NCI-H2196 (cell line): Measurements from ENCODE around the gene ISYNA1.

Source experiments
- DNase-seq: peaks from one replicate; lab custom pipeline; 2025; ENCODE audit not compliant: unreplicated experiment; lab: John Stamatoyannopoulos, UW

Gene ISYNA1

GRCh38 chr19:18437491-18438330 is at the start of gene ISYNA1:
TSS of gene ISYNA1 (minus strand) at chr19:18438133. CDS start at chr19:18437979, 154 bp downstream.
- DNase-seq = peak; percentile 65

GRCh38 chr19:18486746-18487145 is 48.8 kb upstream of the ISYNA1 start:
- no peak for DNase-seq

DNA sequence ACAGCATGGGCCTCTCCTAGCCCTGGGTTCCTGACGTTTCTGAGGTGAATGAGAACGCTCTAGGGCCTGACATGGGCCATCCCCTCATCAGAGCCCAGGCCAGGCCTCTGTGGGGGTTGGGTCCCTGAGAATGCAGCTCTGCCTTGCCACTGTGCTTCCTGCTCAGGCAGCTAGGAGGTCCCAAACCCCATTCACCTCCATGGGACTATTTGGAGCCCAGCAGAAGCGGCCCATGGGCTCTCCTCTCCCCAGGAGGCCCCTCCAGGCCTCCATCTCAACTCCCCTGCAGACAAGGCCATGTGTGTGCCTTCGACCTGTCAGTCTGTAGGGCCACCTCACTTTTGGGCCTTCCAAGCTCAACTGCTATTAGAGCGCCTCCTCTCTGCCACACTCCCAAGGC is 47.1 kb upstream of the ISYNA1 start:
- no peak for DNase-seq

- DNase-seq = peak; percentile 51
These were observed 45.4 kb upstream of the ISYNA1 start for GRCh38 chr19:18483119-18483890.

DNA sequence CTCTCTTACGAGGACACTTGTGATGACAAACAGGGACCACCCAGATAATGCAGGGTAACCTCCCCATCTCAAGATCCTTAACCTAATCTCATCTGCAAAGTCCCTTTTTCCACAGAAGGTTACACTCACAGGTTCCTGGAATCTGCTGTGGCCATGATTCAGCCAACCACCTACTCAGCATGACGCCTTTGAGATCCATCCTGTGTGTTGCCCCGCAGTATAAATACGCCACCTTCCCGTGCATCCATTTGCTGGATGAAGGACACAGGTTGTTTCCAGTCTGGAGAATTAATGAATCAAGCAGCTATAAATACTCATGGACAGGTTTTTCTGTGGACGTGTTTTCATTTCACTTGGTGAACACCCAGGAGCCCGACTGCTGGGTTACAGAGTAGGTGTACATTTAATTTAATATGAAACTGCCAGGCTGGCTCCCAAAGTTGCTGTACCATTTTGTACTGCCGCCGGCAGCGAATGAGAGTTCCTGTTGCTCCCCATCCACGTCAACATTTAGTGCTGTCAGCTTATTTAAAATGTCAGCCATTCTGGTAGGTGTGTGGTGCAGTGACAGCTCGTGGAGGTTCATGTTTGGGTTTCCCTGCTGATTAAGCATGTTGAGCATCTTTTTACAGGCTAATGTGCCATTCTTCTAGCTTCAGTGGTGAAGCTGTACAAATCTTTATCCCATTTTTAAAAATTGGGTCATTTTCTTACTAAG is 43.7 kb upstream of the ISYNA1 start:
- no peak for DNase-seq

- DNase-seq = peak; percentile 51
These were observed 42.2 kb upstream of the ISYNA1 start for GRCh38 chr19:18480006-18480691.

- DNase-seq = no peak
These were observed 40.8 kb upstream of the ISYNA1 start for GRCh38 chr19:18478545-18479311.

- DNase-seq = no peak
These were observed 40.0 kb upstream of the ISYNA1 start for GRCh38 chr19:18477974-18478373.

GRCh38 chr19:18477042-18477779 is 39.3 kb upstream of the ISYNA1 start:
- DNase-seq = no peak

DNA sequence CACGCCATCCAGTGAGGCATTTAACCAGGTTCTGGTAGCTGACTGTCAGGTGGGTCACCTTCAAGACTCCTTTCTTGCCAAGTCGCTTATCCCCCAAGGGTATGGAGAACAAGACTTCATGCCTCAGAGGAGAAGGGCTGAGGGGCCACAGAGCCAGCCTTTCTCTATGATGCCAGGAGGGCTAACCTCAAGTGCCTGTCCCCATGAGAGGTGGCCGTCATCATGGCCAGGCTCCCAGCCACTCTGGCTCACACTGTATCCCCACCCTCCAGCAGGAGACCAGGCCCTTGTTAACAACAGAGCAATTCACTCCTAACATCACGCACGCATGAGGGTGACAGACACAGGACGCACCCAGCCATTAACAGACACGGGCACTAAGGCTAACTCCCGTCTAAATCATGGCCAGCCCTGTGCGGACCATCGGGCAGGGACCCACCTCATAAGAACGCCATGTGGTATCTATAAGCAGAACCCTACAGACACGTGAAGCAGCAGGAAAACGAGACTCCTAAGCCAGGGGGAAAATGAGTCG is 38.6 kb upstream of the ISYNA1 start:
- DNase-seq = no peak

DNA sequence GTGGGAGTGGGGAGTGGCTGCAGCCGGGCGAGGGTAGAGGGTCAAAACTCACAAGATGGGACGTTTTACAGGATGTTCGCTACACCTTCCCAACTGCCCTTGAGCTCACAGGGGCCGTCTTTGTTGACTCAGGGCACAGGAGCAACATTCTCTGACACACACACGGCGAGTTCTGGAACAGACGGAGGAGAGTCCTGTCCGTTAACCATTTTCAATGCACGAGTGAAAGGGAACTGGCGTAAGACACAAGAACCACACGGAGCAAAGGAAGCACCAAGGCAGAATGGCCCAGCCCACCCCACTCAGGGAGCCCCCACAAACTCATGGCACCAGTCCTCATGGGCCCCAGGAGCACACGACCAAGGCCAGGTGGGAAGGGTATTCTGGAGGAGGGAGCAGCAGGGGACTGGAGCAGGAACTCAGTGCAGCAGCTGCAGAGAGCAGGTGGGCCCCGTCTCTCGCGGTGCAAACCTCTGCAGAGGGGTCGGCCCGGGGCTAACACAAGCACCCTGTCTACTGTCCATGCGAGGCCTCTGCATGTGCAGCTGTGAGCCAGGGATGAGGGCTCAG is 37.9 kb upstream of the ISYNA1 start:
- DNase-seq = no peak

GRCh38 chr19:18475004-18475453 is 37.1 kb upstream of the ISYNA1 start:
- DNase-seq = no peak

DNA sequence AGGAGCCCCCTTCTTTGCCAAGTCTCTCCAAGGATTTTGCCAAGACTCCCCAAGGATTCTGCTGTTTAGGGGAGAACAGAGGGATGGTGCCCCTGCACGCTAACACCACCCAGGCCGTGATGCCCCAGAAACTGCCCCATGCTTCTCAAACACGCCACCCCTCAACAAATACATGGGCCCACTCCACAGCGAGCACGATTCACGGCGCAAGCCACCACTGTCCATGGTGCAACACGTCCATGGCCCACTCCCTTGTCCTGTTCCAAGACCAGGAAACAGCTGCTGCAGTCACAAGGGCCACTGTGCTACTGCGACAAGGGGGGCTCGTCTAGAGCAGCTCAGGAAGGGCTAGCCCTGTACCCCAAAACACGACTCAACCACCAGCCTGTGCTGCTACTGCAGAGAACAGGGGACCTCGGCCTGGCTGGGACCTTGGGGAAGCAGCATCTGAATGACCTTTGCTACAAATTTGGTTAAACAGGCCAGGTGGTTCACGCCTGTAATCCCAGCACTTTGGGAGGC is 36.5 kb upstream of the ISYNA1 start:
- DNase-seq = no peak

- no peak for DNase-seq
These were observed 35.8 kb upstream of the ISYNA1 start for GRCh38 chr19:18473706-18474087.

DNA sequence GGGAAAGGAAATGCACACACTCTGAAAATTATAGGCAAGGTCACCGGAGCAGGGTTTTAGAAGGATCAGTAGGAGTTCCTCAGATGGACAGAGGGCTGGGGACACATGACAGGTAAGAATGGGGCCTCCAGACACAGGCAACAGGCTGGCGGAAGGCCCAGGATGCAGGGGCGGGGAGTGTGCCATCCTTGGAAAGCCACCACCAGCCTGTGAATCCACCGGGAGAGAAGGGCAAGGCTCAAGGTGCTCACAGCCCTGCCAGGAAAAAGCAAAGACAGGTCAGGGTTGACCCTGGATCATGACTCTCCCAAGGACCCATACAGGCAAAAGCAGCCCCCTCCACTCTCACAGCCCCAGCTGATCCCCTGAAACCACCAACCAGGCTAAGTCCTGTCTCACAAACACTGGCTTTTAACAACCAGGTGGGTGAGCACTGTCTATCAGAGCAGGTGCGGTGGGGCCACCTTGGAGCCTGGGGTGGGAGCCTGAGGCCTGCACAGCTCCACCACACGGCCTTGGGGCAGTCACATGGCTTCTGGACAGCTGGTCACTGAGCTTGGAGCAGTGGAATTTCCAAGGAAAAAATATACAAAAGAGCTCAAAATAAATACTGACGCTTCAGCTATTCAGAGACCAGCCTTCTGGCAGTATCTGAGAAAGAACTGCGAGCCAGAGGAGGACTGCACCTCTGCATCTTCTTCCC is 35.2 kb upstream of the ISYNA1 start:
- no peak for DNase-seq

DNA sequence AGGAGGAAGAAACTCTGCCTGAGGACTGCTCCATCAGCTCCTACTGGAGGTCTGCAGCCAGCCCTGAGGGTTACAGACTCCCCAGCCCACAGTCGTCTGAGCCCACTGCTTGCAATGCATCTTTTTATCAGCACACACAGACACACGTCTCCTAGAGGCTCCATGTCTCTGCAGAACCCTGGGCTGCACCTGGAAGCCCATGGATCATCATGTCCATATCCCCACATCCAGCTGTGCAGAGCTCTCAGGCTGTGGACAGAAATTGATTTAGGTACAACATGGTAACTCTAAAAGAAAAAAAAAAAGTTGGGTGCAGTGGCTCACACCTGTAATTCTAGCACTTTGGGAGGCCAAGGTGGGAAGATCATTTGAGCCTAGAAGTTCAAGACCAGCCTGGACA is 32.9 kb upstream of the ISYNA1 start:
- DNase-seq = no peak

DNA sequence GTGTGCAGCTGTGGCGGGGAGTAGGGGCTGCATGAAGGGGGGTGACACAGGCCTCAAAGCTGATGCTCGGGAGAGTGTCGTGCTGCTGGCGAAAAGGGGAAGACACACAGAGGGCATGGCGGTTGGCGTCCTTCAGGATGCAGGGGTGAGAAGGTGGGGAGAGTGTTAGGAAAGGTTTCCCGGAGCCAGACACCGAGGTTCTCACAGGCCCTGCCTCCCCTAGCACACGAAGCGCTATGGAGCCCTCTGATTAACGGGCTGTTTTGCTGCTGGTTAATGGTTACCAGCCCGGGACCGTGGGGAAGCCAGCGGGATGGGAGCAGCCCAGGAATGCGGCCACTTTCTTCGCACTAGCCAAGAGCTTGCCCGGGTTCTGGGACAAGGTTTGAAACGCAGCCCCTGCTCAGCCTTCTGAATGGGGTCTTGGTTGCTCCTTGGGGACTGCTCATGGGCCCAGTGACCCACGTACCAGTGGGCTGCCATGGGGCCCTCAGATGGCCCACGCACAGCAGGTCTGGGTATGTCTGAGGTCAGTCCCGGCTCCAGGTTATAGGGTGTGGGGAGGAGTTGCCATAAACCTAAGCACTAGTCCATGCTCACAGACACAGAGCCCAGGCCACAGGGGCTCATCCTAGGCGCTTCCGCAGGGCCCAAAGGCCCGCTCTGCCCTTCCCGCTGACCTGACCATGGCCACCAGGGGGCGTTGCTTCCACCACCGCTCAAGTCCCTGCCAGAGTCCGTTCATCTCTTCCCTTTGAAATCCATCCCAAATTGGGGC is 31.3 kb upstream of the ISYNA1 start:
- DNase-seq = peak; percentile 34
